ENCODE measurements around the gene TCERG1L.

- TF ChIP-seq E2F5 (CRISPR knock-in tag; IDR thresholded peaks at IDR 0.05) (no peak), SP1 (CRISPR knock-in tag; conservative IDR thresholded peaks at IDR 0.05) (no peak), CREB1 (CRISPR knock-in tag; IDR thresholded peaks at IDR 0.05) (no peak), CTCF (IDR thresholded peaks at IDR 0.05) (no peak), ATF3 (CRISPR knock-in tag; conservative IDR thresholded peaks at IDR 0.05) (no peak), ATF2 (CRISPR knock-in tag; IDR thresholded peaks at IDR 0.05; ENCODE audit: borderline replicate concordance, low read depth) (no peak), CBFB (CRISPR knock-in tag; IDR thresholded peaks at IDR 0.05; ENCODE audit: low read depth) (no peak), FOXP1 (CRISPR knock-in tag; IDR thresholded peaks at IDR 0.05; ENCODE audit: borderline replicate concordance) (no peak), NFATC4 (CRISPR knock-in tag; IDR thresholded peaks at IDR 0.05) (no peak)
Observed at GRCh38 chr10:131354380-131354779, 42.9 kb upstream of the TCERG1L start.

Data from WTC11 (cell line).